HG02885 (cell line): ENCODE data around the gene SELENON.

Source experiments
- ATAC-seq: cut with Tn5 transposase; IDR thresholded peaks from one replicate; pipeline ENCODE4 v1.9.1; 2021; ENCODE audit warnings: mild to moderate bottlenecking; ENCODE audit not compliant: unreplicated experiment, poor library complexity

Gene SELENON

DNA sequence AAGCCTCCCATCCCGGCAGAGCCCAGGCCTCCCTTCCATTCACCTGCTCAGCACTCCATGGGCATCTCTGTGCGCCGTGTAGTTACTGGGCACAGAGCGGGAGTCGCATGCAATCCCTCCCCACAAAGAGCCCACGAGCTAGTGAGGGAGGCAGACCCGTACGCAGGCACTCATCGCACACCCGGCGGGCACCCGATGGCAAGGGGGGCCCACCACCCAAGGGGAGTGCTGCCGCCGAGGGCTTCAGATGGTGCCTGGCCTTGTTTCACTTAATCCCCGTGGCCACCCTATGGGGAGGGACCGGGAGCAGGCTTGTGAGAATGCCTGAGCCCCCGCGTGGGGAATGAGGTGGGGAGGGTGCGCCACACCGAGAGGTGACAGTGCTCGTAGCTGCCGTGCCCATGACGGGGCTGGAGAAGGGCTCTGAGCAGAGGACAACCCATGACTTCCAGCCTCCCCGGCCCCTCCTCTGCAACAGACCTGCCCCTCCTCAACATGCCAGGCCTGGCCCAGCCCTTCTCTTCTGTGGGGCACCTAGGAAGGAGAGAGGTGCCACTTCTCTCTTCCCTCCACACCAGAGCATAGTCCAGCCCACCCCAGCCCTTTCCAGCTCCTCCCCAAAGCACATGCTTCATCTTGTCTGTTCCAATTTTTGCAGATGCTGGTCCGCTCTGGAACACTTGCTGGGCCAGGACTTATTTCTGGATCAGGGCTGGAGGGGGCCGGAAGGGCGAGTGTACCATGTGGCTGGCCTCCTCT, 30.2 kb upstream of the SELENON start:
- ATAC-seq, result no peak

DNA sequence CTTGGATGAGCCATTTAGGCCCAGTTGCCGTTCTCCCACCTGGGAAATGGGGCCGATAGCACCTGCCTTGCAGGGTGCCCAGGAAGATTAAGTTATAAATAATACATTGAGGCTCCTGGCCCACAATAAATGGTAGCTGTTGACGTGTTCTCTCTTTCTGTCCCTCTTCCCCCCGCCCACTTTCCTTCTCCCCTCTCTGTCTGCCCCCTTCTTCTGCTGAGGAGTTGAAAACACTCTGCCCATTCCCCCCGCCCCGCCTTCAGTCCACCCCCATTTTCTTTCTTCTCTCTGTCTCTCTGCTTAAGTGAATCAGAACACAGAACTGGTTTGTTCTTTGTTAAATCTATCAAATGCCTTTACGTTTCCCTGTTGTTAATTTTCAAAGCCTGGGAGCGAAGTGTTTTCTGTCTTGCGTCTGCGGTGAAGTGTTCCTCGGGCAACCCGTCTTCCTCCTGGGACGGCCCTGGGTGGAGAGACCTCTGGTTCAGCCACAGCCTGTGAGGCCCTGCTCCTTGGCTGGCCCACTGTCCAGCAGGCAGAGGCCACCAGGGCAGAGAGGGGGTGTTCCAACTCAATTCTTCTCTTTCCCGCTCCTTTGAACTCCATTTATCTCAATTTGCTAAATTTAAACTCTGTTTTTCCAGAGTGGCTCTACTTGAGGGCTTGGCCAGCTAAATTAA, 29.3 kb upstream of the SELENON start:
- ATAC-seq, result no peak

DNA sequence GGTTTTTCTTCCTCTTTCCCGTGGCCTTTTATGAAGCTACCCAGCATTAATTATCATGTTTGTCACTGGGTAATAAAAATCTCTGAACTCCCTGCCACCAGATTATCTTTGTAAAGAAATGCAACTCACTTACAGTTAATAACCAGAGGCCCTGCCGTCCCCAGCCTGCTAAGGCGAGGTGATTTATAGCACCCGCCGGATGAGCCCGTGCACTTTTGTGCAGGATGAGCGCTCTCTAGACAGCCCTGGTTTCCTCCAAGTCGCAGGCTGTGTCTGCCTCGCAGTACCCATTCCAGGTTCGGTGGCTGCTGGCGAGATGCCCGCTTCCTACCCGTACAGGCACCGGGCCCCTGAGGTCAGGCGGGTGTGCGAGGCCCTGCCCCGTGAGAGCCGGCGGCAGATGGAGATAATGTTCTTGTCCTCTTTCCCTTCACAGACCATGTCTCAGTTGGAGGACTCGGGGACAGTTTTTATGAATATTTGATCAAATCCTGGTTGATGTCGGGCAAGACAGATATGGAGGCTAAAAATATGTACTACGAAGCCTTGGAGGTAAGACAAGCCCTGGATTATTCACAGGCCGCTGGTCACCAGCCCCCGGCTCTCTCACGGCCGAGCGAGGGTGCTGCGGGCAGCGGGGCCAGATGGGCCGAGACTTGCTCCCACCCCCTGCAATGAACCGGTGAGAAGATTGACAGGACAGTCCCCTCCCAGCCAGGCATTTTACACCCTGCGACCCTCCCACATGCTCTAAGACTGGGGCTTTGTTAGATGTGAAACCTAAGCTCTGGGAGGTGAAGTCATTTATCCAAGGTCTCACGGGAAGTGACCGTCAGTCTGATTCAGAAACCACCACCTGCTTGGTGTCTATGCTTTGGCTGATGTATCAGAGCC, 28.5 kb upstream of the SELENON start:
- ATAC-seq, result no peak

DNA sequence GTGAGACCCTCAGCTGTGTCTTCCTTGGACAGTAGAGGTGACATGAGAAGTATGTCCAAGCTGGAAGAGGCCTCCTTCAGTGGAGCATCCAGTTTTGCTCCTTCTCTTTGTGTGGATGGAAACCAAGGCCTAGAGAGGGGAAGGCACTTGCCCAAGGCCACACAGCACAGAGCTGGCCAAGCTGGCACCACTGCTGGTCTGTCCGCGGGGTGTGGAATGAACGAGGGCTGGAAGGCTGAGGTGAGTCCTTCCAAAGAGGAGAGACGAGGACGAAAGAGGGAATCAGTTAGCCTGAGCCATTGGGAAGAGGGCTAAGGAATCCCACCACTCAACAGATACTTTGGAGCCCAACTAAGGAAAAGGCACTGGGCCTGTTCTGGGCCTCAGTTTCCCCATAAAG, 27.8 kb upstream of the SELENON start:
- no peak for ATAC-seq

DNA sequence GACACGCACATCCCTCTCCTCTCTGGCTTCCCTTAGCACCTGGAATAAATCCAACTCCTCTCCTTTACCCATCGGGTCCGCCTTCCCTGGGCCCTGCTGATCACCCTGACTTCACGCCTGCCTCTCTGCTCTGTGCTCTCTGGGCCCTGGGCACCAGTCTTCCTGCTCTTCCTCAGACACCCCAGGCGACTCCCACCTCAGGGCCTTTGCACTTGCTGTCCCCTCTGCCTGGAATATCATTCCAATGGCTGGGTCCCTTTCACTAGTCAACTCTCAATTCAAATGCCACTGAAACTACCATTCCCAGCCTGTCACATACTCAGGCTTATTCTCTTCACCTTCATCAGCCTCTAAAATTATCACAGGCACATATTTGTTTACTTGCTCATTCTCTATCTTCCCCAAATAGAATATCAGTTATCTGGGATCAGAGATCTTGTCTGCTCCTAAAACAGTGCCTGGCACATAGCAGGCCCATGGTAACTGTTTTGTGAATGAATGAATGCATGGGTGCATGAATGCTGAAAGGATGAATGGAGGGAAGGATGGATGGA, 27.2 kb upstream of the SELENON start:
- no peak for ATAC-seq

DNA sequence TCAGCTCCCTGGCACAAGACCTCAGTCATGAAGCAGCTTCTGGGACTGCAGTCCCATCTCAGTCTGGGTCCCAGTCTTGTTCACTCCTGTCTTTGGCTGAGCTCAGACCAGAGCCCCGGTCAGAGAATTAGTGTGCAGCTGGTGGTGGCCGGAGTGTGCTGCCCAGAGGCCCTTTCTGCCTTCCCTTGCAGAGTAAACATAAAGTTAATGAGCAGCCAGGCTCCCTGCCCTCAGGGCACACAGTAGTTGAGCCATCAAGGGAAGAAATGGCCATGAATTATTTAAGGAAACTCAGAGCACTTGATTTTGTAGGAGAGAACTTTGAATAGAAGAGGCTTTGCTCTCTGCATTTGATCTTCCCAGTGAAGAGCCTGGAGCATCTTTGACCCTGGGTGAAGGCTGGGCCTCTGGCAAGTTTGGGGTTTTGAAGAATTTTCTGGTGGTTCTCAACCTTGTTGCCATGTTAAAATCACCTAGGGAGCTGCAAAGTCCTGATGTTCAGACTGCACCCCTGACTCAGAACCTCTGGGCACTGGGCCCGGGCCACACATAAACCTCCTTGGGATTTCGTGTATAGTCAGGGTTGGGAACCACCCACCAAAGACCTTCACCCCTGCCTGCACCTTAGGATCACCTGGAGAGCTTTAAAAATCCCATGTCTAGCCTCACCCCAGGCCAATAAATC, 26.4 kb upstream of the SELENON start:
- ATAC-seq, result no peak

DNA sequence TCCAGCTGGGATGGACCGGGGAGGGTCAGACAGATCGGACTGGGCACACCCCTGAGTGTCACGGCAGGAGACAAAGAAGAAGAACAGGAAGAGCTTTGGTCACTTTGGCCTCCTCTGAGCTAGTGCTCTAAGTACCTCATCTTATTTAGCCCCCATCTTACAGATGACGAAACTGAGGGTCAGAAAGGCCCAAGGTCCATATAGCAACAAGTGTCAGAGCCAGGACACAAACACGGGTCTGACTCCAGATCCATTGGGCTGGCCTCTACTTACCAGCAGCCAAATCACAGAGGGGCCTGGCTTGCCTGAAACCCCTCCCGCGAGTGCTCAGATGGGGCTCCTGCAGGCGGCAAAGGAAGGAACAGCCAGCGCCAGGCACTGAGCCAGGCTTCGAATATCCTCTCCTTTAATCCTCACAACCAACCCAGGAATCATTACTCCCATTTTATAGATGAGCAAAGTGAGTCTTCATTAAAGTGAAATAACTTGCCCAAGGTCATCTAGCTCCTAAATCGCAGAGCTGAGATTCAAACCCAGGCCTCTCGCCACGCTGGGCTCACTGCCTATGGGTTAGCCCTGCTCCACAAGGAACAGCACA, 25.7 kb upstream of the SELENON start:
- no peak for ATAC-seq

DNA sequence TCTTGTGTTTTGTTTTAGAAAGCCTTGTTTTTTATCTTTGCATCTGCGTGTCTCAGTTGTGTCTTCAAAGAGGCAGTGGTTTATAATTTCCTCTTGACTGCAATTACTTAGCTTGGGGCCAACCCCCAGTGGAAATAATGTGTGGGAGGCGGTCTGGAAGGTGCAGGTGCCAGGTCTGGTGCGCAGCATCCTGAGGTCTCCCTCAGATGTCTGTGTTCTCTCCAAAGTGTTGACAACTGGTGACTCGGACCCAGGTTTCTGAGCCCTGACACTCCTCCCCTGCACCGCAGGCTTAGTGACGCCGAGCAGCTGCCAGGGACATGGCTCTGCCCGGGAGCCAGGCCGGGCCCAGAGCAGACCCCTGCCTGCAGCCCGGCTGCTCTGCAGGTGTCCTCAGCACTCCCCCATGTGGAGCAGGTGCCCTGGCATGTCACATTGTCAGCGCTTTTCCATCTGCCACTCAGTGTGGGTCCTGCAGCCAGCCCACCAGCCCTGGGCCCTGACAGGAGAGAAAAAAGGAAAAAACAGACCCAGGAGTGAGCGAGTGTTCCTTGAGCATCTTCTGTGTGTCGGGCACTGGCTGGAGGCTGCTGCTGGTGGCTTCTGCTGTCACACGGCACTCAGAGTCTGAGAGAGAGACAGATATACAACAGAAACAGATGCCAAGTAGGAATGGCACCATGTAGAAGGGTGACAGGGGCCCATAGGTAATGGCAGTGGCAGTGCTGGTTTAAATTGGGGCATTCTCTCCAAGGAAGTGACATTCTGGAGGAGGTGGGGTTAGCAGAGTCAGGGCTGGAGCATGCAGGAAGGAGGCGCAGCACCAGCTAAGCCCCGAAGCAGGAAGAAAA, 24.8 kb upstream of the SELENON start:
- ATAC-seq, result peak; percentile 44

DNA sequence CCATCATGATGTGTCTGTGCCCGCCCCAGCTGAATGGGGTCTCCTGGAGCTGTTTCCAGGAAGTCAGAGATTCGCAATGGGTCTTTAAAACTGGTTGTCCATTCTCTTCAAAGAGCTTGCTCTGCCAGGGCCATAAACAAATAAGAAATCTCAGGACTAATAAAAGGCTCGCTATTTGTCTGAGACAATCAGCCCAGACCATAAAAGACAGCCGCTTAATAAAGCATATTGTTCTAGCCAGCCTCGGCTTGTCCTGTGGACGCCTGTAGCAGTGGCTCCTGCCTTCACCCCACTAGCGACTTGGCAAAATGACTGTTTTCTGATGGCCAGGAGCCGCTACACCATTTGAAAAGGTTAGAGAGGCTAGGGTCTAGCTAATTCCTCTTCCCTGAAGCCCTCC, 20.6 kb upstream of the SELENON start:
- ATAC-seq, result no peak

DNA sequence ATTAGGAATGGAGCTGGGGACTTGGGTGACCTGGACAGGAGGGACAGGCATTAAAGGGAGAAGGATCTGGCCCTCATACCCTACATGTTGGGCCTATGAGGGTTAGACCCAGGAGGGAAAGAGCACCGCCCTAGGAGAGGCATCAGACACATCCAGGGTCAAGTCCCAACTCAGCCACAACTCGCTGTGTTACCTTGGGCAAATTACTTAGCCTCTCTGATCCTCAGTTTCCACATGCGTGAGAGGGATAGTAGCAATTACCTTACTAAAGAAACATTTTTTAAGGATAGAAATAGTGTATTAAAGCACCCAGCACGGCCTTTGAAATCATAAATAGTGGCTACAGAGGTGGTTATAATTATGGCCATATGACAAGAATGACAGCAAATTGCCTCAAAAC, 20.1 kb upstream of the SELENON start:
- ATAC-seq, result no peak

DNA sequence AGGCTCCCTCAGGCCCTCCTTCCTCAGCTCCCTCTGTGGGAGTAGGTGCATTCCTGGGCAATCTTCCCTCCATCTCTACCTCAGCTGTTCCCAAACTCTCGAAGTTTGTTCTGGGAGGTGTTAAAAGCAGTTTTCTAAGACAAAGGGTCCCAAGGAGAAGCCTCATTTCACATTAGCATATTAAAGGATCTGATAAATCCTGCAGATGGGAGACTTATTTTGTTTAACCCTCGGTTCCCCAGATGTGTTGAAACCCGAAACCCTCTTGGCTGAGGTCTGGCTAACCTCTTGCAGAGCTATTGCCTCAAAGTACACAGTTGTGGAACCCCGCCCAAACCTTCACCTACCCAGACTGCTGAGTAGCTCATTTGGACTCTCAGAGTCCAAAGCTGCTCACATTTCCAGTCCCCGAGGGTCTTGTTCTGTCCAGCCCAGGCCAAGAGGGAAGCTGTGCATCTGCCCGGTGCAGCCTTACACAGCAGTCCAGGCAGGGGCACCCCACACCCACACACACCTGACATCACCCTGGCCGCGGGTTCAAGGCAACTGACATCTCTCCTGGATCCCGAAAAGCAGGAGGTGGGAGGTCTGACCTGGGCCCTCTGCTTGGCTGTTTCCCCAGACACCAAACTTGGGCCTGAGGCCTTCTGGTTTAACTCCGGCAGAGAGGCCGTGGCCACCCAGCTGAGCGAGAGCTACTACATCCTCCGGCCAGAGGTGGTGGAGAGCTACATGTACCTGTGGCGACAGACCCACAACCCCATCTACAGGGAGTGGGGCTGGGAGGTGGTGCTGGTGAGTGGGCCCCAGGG, 19.5 kb upstream of the SELENON start:
- no peak for ATAC-seq

DNA sequence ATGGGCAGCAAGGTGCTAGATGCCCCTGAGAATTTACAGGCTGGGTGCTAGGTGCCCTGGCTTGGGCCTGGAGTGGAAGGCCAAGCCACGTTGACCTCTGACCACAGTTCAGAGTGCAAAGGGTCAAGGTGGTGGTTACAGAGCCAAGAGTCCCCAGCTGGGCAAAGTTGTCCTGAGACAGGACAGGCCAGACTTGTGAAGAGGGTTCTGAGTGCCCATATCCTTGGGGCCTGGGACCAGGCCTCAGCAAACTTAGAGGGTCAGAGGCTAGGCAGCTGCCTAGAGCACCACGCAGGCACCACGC, 18.9 kb upstream of the SELENON start:
- ATAC-seq, result no peak

DNA sequence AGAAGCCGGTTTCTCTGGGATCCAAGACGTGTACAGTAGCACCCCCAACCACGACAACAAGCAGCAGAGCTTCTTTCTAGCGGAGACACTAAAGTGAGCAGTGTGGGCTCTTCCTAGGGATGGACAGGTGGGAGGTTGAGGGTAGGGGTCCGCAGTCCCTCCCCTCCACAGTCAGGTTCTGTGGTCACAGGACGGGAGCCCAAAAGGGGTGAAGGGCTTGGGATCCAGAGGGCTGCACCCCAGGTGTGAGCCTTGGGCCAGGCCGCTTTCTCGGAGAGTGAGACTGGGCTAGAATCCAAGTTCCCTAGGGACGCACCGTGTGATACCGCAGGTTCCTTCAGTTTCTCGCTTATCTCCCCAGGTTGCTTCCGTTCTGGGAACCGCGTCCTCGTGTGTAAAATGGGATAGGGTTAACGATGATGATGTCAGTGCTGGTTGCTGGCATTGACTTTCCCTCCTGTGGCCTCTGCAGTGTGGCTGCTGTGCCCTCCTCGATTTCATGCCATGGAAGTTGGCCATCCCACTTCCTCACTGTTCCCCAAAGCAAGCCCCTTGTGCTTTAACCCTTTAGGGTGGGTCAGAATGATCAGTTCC, 17.3 kb upstream of the SELENON start:
- no peak for ATAC-seq

DNA sequence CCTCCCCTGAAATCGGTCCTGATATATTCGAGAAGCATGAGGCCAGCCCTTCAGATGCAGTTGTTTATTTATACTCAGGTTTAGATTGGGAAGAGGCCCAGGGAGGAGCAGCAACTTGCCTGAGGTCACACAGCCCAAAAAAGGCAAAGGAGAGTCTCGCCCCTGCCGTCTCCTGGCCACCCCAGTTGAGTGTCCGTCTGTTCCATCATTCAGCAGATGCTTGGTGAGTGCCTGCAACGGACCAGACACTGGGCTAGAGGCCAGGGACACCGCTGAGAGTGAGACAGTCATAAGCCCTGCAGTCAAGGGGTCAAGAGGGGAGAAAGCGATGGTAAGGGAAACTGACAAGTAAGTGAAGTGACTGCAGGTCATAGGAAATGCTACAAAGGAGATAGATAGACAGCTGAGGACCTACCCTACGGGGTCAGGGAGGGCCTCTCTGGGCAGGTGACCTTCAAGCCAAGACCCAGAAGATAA, 15.4 kb upstream of the SELENON start:
- no peak for ATAC-seq

DNA sequence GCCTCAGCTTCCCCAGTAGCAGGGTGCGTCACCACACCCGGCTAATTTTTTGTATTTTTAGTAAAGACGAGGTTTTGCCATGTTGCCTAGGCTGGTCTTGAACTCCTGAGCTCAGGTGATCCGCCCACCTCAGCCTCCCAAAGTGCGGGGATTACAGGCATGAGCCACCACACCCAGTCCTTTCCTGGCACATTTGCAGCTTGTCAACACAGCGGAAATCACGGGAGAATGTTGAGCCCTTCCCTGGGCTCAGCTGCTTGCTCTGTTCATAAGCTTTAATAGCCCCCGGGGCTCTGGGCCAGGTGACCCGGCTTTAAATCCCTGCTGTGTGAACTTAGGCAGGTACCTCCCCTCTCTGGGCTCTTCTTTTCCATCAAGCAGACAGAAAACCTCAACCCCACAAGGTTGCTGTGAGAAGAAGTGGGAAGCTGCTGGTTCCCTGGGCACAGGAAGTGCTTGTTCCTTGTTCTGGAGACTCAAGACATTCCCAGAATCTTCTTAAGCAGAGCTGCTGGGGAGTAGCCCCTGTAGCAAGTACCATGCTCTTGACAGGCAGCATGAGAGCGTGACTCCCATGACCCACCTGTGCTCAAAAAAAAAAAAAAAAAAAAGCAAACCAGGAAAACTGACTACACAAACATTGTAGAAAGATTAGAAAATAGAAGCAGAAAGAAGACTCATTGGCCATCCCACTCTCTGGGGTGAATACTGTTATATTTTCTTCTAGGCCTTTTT, 14.5 kb upstream of the SELENON start:
- ATAC-seq, result no peak

DNA sequence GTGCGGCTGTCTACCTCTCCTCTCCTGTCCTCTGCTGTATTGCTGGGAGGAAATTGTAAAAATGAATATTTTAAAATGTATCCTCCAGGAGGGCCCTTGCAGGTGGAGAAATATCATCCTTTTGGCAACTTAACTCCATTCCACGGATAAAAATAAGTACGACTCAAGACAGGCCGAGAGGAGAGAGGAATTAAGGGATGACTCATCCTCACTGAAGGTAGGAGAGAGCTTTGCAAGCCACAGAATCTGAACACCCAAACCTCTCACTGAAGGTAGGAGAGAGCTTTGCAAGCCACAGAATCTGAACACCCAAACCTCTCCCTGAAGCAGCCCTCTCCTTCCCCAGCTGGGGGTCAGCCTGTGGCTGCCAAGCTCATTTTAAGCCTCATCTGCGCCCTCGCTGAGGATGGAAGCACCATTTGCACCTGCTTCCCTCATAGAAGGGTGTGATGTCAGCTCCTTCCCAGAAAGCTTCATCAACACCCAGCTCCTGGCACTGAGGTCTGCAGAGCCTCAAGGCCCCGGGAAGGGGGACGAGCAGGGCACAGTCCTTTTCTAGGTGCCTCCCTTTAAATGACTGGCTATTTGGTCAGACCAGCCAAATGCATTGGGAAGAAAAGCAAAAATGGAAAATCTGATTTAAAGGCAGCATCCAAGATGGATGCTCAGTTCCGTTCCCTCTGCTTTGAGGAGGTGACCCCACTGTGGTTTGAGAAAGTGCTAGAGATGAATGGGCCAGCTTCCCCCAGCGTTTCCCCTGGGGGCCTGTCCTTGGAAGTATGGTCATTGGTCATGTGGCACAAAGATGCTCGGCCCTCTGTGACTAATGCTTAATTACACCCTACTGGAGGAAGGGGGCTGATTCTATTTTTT, 12.9 kb upstream of the SELENON start:
- no peak for ATAC-seq
